Inferior parietal cortex (tissue), 1 donor: ENCODE results near the gene LYZ.

Experiments used
- DNase-seq: peaks from one replicate; pipeline ENCODE4 v3.0.0-alpha.2; 2016; ENCODE audit errors: extremely low spot score

The LYZ gene

DNA sequence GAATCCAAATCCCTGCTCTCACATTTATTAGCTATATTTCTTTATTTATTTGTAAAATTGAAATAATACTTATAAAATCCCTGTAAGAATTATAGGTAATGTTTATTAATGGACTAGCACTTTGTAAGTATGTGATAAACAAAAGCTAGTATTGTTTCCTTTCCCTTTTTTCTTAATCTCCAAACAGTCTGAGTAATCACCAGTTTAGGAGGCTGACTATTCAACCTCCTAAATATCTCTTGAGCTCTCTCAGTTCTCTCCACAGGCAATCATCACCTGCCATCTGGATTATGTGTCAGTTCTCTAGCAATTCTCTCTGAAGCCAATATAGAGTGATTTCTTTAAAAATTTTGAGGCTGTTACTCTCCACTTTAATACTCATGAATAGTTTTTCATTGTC lies 9.2 kb upstream of the LYZ start:
- DNase-seq: no peak

DNA sequence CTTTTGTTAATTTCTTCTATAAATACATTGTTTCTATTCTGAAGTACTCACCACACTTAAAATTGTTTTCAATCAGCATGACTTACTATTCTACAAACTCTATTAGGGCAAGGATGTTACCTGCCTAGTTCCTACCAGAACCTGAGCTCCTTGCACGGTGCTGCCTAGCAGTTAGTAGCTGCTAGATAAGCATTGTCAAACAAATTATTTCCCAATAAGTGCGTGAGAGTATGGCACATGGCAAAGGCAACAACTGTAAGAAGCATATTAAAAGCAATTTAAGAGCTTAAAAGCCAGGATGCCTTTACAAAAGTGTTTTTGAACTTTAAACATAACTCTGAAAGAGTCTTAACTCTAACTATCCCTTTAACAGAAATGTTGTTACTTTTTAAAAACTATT lies 8.2 kb upstream of the LYZ start:
- DNase-seq: no peak

- DNase-seq: no peak
Observed at GRCh38 chr12:69341328-69341727, 6.9 kb upstream of the LYZ start.

GRCh38 chr12:69342421-69342820 lies 5.8 kb upstream of the LYZ start:
- no peak for DNase-seq

DNA sequence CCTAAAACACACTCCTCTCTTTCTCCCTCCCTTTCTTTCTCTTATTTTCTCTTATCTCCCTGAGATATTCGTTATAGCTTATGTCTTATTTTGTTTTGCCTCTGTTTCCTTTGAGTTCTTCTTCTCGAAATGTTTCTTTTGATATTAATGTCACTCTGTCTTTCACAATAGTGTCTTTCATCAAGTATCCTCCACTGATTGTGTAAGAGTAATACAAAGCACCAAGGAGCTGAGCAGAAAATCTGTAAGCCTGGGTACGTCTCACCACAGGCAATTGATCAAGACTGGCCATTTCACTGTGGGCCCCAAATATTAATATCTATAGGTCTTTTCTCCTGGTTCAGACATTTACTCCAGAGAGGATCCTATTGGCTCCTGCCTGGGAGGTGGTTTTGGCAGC lies 4.8 kb upstream of the LYZ start:
- DNase-seq: no peak

- no peak for DNase-seq
Observed at GRCh38 chr12:69343885-69344612, 4.1 kb upstream of the LYZ start.

GRCh38 chr12:69345077-69345476 lies 3.1 kb upstream of the LYZ start:
- DNase-seq: no peak

GRCh38 chr12:69345742-69346141 lies 2.4 kb upstream of the LYZ start:
- DNase-seq: no peak

DNA sequence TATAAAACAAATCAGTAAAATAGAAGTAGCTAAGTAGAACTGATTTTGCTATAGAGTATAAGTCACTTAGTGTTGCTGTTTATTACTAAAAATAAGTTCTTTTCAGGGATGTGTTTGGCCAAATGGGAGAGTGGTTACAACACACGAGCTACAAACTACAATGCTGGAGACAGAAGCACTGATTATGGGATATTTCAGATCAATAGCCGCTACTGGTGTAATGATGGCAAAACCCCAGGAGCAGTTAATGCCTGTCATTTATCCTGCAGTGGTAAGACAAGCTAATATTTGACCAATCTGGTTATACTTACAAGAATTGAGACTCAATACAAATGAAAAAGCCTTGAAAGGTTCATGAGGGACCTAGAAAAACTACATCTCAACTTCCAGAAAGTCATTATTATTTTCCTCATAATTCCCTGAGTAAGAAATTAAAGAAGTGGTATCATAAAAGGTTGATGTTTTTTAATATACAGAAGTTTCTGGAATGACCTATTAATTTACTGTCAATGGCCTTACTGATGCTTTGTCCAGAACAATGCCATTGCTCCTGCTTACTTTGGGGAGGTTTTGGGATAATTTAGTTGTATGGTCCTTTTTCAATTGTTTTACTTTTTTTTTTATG lies 1.9 kb downstream of the LYZ start:
- no peak for DNase-seq

DNA sequence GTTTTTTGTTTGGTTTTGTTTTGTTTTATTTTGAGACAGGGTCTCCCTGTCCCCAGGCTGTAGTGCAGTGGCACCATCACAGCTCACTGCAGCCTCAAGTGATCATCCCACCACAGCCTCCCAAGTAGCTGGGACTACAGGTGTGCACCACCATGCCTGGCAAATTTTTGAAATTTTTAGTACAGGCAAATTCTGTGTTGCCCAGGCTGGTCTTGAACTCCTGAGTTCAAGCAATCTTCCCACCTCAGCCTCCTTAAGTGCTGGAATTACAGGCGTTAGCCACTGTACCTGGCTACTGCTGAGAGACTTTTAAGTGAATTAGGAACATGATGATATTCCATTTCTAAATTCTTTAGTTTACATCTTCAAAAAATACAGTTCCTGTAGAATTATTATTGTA lies 2.6 kb downstream of the LYZ start:
- DNase-seq: no peak

DNA sequence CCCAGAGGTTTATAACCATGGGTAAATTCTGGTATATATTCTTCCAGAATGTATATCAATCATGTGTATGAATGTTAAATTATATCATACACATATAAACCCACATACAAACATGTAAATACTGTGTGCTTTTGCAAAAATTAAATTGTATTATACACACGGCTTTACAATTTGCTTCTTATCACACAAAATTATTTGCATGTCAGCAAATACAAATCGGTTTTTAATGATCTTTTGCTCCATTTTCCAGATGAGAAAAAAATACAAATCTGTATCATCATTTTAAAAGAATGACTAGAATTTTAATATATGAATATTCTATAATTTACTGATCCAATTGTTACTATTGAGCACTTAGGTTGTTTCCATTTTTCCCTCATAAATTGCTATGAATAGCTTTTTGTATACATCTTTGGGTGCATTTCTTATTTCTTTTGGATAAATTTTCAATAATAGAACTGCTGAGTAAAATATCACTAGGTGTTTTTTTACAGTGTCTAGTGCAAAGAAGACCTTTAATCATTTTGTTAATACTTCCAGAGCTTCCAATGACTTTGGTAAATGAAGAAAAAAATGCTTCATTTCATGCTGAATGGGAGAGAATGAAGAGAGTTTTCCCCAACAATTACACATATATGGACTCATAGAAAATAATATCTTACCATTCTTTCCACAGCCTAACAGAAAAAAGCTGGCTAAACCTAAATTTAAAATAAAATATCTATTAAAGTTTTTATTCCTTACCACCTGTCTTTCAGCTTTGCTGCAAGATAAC lies 3.5 kb downstream of the LYZ start:
- no peak for DNase-seq

DNA sequence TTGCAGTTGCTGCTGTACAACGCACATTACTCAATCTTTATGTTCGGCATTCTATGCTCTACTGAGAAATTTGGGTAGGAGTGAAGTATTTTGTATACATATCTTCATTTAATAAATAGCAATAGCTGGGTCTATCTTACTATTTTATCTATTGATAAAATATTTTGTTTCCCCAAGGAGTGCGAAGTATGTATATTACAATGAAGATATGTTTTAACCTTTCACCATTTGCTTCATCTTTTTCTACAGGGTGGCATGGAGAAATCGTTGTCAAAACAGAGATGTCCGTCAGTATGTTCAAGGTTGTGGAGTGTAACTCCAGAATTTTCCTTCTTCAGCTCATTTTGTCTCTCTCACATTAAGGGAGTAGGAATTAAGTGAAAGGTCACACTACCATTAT lies 4.7 kb downstream of the LYZ start:
- DNase-seq: no peak

DNA sequence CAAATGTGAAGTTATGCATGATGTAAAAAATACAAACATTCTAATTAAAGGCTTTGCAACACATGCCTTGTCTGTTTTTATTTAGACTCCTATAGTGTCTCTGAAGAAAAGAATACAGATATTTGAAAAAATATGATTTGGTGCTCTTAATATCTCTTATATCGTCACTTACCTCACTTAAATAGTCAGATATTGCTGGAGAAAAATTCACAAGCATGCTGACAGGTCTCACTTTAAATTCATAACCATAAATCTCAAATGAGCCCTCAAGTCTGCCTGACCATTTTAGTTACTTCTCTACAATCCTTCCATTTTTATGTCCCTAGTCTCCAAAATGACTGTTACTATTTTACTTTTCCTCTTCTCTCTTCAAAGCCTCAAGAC lies 6.0 kb downstream of the LYZ start:
- DNase-seq: no peak

DNA sequence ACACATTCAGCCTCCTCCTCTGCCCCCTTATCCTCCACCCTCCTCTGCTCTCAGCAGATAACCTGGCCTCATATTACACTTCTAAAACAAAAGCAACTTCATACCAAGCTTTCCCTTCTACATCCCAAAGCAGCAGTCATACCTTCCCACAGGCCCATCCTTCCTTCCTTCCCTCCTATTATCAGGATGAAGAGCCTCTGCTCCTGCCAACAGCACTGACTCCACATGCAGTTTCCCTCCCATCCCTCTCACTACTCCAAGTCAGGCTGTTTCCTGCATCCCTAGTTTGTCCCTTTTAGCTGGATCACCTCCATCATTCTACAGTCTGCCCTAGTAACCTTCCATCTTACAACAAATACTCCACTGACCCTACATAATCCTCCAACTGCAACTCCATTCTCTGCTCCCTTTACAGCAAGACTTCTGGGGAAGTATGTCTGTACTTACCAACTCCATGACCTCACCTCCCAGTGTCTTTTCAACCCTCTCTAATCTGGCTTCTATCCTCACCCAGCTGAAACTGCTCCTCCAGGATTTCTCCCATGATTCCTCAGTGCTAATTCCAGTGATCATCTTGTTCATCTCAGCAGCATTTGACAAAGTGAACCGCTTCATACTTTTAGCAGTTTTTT lies 6.5 kb downstream of the LYZ start:
- DNase-seq: no peak

GRCh38 chr12:69355363-69356028 lies 7.3 kb downstream of the LYZ start:
- no peak for DNase-seq

- peak; percentile 89 for DNase-seq
Observed at GRCh38 chr12:69359531-69360347, 11.6 kb downstream of the LYZ start, which contains the start of gene YEATS4. Gene YEATS4, plus strand, starts transcription at chr12:69359743. Its CDS starts 230 bp downstream, at chr12:69359973.

GRCh38 chr12:69360348-69360672 lies 12.1 kb downstream of the LYZ start:
- no peak for DNase-seq

DNA sequence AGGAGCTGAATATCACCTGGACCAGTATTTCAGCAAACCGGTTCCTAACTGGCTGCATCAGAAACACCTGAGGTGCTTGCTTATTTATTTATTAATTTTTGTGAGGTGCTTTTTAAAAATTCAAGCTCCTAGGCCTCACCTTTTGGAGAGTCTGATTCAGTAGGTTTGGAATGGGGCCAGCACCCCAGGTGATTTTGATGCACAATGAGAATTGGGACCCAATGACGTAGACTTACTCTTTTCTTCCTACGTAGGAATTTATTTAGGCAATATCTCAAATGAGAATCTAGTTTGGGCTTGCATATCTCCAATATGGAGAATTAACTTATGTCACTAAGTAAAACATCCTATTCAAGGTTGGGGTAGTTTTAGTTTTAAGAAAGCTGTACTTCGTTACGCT lies 18.6 kb downstream of the LYZ start:
- DNase-seq: no peak

- DNase-seq: no peak
Observed at GRCh38 chr12:69368171-69368570, 20.0 kb downstream of the LYZ start.

- no peak for DNase-seq
Observed at GRCh38 chr12:69383074-69383473, 34.9 kb downstream of the LYZ start.

DNA sequence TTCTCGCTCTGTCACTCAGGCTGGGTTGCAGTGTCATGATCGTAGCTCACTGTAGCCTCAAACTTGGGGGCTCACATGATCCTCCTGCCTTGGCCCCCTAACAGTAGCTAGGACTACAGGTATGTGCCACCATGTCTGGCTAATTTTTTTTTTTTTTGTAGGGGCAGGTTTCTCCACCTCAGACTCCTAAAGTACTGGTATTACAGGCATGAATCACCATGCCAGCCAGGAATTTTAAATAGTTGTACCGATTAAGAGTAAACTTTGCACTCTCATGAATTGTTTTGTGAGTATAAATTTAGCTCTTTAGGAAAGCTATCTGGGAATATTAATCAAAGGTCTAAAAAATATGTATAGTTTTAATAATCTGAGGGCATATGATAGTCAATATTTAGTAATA lies 36.9 kb downstream of the LYZ start:
- DNase-seq: no peak
